Stimulated activated CD8-positive, alpha-beta memory T cell treated with anti-CD3 and anti-CD28 coated beads, Interleukin-4, amount 100 ng/mL, for 24 hours (primary cell): ENCODE results near the gene OXA1L.
"Not testable (repeated sequence)": the region's sequence is repeated elsewhere in the genome, so short reads cannot be mapped to it uniquely, and the experiment has no call there.

Experiments
- DNase-seq: peaks from one replicate; pipeline ENCODE4 v3.0.0-alpha.2; 2020; ENCODE audit warnings: low read depth

Gene OXA1L

GRCh38 chr14:22769369-22769768 lies 2.9 kb downstream of the OXA1L start:
- no peak for DNase-seq

DNA sequence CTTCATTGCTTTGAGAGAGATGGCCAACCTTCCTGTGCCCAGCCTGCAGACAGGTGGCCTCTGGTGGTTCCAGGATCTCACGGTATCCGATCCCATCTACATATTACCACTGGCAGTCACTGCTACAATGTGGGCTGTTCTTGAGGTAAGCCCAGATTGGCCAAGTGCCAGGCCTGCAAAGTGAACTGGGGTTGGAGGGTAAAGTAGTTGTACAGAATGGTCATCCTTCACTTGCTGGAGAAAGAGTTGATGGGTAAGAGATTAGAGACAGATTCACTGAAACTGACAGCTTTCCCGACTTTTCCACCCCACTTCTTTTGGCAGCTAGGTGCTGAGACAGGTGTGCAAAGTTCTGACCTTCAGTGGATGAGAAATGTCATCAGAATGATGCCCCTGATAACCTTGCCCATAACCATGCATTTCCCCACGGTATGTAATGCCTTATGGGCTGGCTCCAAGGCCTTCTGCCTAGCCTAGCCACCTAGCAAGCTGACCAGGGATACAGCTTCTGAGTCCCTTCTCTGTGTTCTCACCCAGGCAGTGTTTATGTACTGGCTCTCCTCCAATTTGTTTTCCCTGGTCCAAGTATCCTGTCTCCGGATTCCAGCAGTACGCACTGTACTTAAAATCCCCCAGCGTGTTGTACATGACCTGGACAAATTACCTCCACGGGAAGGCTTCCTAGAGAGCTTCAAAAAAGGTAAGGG lies 4.1 kb downstream of the OXA1L start:
- no peak for DNase-seq

DNA sequence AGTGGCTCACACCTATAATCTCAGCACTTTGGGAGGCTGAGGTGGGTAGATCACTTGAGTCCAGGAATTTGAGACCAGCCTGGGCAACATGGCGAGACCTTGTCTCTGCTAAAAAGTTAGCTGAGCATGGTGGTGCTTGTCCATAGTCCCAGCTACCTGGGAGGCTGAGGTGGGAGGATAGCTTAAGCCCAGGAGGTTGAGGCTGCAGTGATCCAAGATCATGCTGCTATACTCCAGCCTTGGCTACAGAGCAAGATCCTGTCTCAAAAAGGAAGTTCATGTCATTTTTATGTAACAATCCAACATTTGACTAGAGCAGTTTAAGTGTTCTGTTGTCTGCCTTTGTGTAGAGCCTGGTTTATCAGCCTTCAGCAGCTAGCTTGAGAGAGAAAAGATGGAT lies 6.2 kb downstream of the OXA1L start:
- DNase-seq = no peak

DNA sequence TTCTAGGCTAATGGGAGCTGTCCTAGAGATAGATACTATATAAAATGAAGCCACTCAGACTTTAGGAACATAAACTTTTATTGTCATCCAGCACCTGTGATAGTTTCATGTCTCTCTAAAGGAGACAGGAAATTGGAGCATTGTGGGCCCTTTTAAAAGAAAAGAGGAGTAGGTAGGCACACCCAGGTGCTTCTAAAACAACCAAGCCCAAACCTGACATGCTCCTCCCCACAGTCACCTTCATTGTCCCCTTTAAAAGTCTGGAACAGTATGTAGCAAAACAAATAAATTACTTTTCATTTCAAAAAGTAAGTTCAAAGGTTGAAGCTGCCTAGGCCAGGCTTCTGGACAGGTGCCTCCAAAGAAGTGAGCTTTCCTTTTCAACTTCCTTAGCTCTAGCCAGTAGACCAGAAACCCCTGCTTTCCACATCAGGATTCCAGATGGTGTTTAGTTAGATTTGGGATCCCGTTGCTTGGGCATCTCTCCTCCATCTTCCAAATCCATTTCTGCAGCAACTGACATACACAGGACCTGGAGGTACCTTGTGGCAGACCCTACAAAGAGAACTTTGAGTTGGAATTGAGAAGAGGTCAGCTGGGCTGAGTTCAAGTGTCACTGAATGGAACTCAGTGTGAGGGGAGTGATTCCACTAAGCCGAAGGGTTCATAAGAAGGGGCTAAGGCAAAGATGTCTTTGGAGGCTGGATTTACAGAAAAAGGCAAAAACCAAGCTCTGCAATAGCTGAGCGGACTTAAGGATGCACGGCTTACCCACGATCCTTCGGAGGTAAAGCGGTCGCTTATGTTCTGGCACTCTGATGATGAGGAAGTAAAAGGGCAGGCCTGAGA lies 6.9 kb downstream of the OXA1L start:
- DNase-seq = no peak

DNA sequence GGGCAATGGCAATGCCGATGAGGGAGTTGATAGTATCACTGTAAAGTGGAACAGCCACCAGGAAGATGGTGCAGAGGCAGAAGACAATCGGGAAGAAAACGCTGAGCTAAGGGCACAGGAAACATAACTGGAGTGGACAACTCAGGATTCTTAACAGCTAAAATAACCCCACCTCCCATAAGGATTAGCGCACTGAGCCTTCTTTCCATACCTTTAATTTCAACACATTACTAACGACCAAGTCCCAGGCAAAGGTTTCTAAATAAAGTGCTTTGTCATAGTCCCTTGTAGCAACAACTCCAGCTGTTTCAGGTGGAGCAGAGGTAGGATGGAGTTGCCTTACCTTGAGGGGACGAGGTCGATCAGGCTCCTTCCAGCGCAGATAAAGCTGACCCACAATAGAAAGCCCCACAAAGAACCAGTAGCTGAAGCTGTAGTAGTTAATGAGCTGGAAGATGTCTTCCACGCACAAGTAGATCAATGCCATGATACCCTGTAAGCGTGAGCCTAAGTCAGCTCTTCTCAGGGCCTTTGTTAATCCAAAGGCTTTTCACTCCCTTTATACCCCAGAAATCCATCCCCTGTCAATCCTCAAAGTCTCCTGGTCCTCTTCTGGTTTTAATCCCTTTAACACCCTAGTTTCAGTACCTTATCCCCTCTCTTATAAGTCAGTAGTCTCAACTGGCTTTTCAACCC lies 7.7 kb downstream of the OXA1L start:
- no peak for DNase-seq

DNA sequence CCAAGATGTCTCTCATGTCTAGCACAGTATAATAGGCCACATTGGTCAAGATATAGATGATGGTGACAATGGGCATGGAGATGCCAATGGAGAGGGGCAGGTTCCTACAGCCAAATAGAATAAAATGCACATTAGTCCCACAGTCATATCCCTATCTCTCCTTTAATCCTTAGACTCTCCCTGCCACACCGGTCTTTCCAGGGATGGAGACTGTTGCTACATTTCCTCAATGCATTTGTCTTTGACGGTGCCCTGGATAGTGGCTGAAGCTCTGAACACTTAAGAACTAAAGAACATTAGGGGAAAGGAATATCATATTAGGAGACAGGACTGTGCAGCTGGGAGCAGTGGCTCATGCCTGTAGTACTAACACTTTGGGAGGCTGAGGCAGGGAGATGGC lies 9.7 kb downstream of the OXA1L start:
- DNase-seq = no peak

- not testable (repeated sequence) for DNase-seq
Measured at GRCh38 chr14:22776849-22777248, 10.4 kb downstream of the OXA1L start.

DNA sequence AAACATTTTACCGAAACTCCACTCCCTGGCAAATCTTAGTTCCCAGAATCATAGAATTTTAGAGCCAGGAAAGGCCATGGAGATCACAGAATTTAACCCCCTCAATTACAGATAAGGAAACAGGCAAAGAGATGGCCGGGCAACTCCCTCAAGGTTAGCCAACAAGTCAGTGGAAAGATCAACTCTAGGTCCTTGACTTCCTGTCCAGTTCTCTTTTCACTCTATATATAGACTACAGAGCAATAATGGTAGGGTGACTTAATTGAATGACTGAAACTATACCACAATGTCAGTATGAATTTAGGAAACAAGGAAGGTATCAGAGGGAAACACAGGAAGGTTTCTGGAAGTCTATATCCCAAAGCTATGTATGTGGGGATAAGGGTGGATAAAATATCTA lies 11.6 kb downstream of the OXA1L start:
- no peak for DNase-seq

- no peak for DNase-seq
Measured at GRCh38 chr14:22780105-22780679, 13.7 kb downstream of the OXA1L start.

DNA sequence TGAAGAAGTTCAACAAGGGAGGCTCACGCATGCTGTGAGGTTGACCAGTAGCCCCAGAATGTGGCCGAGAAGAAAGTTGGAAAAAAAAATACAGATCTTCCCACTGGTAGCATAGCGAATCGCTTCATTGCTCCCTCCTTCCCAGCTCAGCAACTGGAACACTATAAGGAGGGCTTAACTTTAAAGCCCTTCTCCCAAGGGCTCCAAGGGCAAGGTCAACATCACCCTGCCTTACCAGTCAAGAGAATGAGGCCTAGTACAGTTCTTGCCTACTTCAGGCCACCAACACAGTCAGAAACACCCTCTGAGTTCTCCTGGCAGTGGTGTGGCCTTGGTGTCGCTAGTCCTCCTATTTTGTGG lies 14.4 kb downstream of the OXA1L start:
- DNase-seq = no peak

GRCh38 chr14:22781301-22781991 lies 15.0 kb downstream of the OXA1L start:
- DNase-seq = no peak

DNA sequence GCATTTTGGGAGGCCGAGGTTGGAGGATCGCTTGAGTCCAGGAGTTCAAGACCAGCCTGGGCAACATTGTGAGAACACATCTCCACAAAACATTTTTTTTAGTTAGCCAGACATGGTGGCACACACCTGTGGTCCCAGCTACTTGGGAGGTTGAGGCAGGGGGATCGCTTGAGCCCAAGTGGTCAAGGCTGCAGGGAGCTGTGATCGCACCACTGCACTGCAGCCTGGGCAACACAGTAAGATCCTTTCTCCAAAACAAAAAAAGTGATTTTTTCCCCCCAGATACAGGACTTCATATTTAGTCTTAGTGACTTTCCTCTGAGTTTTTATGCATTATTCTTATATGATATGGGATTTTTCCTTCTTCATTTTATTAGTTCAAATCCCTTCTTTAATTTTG lies 20.2 kb downstream of the OXA1L start:
- DNase-seq = no peak

DNA sequence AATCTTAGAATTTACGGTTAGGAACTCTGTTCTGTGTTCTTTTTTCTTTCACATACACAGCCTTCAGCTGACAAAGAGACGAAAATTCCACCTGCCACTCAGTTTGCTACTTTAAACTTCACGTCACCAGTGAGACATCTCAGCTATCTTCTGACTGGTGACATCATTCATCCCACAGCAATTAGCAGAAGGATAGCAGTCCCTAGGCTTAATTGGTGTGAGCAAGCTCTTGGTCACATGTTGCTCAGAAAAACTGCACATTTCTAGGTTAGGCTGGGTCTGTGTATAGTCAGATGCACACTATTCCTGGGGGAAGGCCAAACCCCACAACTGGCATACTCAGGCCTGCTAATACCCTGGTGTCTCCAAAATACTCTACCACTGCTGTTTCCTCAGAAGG lies 24.8 kb downstream of the OXA1L start:
- no peak for DNase-seq

DNA sequence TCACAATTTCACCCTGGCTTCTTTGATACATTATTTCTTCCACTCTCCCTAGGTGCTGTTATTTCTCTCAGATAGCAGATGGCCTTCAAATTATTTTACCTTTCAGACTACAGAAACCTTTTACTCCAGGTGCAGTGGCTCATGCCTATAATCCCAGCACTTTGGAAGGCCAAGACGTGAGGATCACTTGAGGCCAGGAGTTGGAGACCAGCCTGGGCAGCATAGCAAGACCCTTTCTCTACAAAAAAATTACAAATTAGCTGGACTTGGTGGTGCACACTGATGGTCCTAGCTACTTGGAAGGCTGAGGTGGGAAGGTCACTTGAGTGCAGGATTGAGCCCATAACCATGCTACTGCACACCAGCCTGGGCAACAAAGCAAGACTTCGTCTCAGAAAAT lies 25.7 kb downstream of the OXA1L start:
- DNase-seq = no peak

DNA sequence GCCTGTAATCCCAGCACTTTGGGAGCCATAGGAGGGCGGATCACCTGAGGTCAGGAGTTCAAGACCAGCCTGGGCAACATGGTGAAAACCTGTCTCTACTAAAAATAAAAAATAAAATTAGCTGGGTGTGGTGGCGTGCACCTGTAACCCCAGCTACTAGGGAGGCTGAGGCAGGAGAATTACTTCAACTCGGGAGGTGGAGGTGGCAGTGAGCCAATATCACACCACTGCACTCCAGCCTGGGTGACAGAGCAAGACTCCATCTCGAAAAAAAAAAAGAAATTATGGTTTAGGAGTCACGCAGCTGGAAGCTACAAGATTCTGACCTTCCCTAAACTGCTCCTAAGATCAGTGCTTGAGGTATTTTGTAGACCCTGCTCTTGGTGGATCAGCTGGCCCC lies 27.1 kb downstream of the OXA1L start:
- DNase-seq = not testable (repeated sequence)

DNA sequence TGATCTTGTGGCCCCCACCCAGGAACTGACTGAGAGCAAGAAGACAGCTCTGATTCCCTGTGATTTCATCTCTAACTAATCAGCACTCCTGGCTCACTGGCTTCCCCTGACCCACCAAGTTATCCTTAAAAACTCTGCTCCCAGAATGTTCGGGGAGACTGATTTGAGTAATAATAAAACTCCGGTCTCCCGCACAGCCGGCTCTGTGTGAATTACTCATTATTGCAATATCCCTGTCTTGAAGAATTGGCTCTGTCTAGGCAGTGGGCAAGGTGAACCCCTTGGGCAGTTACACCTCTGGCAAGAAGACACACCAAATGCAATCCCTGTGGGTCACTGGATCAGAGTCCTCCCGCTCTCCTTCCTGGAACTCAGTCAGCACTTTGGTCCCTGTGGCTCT lies 27.5 kb downstream of the OXA1L start:
- DNase-seq = no peak

DNA sequence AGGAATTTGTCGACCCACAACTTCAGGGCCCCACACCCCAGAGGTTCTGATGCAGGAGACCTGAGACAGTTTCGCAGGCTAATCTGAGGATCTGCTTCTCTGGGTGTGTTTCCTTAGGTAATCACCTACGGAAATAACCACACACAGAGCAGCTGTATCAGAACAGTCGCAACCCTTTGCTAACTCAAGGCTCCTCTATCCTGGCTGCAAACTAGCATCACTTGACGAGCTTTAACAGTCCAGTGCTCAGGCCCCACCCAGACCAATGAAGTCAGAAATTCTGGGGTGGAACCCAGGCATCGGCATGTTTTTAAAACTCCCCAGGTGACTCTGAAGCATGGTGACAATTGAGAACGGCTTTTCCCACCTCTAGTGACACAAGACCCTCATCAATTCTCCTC lies 28.1 kb downstream of the OXA1L start:
- DNase-seq = no peak

DNA sequence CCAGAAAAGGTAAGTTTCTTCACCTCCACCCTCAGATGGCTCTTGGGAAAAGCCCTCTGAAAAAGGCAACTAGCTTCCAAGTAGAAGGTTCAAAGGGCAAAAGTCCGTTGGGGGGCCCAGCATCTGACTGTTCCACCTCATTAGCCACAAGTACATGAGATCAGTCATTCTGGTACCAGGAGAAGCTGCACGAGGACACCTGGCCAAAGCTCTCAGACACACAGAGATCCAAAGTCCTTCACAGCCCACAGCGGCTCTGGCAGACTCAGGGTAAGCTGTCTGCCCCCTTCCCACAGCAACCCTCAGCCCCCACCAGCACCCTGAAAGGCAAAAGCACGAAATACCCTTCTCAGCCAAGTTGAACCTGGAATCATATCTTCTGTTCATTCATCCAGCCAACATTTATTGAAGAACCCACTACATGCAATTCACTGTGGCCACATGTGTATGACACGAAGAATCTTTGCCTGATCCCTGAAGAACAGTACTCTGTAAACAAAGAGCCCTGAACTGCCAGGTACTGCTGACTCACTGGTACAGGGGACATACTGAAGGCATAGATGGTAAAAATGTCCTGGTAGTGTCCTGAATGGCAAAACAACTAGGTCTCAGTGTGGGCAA lies 29.7 kb downstream of the OXA1L start:
- DNase-seq = no peak

DNA sequence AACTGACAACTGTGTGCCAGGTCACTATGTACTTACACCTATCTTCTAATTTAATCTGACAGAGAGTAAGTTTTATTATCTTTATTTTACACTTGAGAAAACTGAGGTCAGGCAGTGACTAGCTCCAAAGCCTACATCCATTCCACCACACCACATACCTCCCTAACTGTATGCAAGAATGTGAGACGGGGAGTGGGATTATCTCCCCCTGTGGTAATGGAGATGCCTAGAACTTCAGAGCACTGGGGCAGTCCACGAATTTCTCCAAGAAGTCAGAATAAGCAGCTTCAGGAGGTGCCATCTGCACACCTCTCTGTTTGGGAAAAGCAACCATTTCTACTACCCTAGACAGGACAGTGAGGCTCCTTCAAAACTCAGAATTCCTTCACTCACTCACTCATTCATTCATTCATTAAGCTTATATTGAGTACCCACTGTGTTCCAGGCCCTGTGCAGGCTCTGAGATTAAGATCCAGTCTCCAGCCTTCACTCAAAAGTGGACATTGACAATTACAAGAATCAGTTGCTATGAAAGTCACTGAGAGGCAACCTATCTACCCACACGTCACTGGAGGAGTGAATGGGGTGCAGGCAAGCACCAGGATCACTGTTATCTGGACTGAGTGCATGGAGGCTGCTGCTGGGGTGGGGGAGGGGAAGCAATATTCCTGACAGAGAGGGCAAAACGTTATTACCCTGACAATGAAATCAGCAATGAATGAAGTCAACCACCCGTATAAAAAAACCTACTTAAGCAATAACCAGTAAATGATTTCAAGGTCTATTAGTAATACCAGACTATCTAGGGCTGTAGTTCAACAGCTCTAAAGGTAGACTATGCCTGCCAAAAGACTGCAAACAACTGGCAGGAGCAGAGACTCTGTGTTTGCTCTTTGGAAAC lies 30.8 kb downstream of the OXA1L start:
- DNase-seq = no peak

- no peak for DNase-seq
Measured at GRCh38 chr14:22798528-22798927, 32.0 kb downstream of the OXA1L start.

GRCh38 chr14:22800346-22800745 lies 33.9 kb downstream of the OXA1L start:
- DNase-seq = no peak
